ENCODE results near the gene LRRC4C. TPM values are rescaled to one million over a fixed set of nuclear protein-coding genes. Genes with fewer than 3 reads are reported as not detected.
"Not testable (repeated sequence)": the region's sequence is repeated elsewhere in the genome, so short reads cannot be mapped to it uniquely, and the experiment has no call there.

The LRRC4C gene
- polyA plus RNA-seq, 1 of the 3 experiments (the other 2 are of a cell fraction), result 0.16 TPM

GRCh38 chr11:40910774-40911173, 548.7 kb downstream of the LRRC4C start:
- H3F3A ChIP-seq (replicated peaks; ENCODE audit: insufficient read depth); DNase-seq; H2AFZ ChIP-seq (ENCODE audit: low read depth); H3K4me3 ChIP-seq (ENCODE audit: low read depth in 2 of 2, low read length in 1 of 2); H3K27me3 ChIP-seq (ENCODE audit: insufficient read depth); H3K27ac ChIP-seq (ENCODE audit: low read depth in 2 of 2, low read length in 1 of 2); H3K9ac ChIP-seq; H3K4me2 ChIP-seq; H4K20me1 ChIP-seq (ENCODE audit: insufficient read depth); H3K79me2 ChIP-seq (ENCODE audit: insufficient read depth); POLR2A ChIA-PET; H3K36me3 ChIP-seq (replicated peaks in 1 of 2; ENCODE audit: control insufficient read depth in 1 of 2, insufficient read depth in 2 of 2, low read length in 1 of 2); H3K4me1 ChIP-seq (ENCODE audit: control insufficient read depth in 1 of 2, insufficient read depth in 2 of 2, low read depth in 1 of 2, low read length in 1 of 2); CTCF ChIA-PET; H3K9me3 ChIP-seq; H3K9me2 ChIP-seq: not testable (repeated sequence)
- 0% methylated on average over 6 of the region's 6 CpGs for WGBS (ENCODE audit: low lambda C conversion rate)

DNA sequence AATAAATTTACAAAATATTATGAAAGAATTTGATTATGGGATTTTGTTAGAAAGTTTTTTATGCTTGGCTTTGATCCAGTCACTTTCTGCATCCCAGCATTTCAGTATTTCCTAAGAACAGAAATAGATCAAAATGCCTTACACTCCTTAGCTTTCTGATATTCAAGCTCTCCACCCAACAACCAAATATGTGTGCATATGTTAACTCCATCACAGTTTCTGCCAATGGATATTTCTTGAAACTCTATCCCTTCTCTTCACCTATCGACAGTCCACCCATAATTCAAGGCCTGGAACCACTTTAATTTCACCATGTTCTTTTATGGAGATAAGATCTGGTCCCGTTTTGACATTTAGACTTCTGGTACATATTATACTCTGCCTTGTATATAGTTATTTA, 565.0 kb downstream of the LRRC4C start:
- H3K4me3 ChIP-seq (ENCODE audit: low read depth in 2 of 2, low read length in 1 of 2), result no peak overlapping the region
- H3K27me3 ChIP-seq (ENCODE audit: insufficient read depth), result no peaks in the 10 kb centered on the region; the same call in 1 of the 2 replicates
- H3K36me3 ChIP-seq (replicated peaks in 1 of 2; ENCODE audit: control insufficient read depth in 1 of 2, insufficient read depth in 2 of 2, low read length in 1 of 2), result no peaks in the 10 kb centered on the region
- no peaks in the 10 kb centered on the region for H3F3A ChIP-seq (replicated peaks; ENCODE audit: insufficient read depth)
- DNase-seq, result no peak
- no peak overlapping the region for H2AFZ ChIP-seq (ENCODE audit: low read depth)
- H3K4me2 ChIP-seq, result no peak overlapping the region
- H3K9me2 ChIP-seq, result no peaks in the 10 kb centered on the region
- H3K27ac ChIP-seq (ENCODE audit: low read depth in 2 of 2, low read length in 1 of 2), result no peak overlapping the region
- no peaks in the 10 kb centered on the region for H3K9me3 ChIP-seq
- H3K79me2 ChIP-seq (ENCODE audit: insufficient read depth), result no peaks in the 10 kb centered on the region
- POLR2A ChIA-PET, result no interaction called here
- H3K9ac ChIP-seq, result no peak overlapping the region
- no peaks in the 10 kb centered on the region for H3K4me1 ChIP-seq (ENCODE audit: control insufficient read depth in 1 of 2, insufficient read depth in 2 of 2, low read depth in 1 of 2, low read length in 1 of 2)
- no peaks in the 10 kb centered on the region for H4K20me1 ChIP-seq (ENCODE audit: insufficient read depth)
- CTCF ChIA-PET, result no interaction called here
- WGBS (ENCODE audit: low lambda C conversion rate), result 3% methylated on average over 2 of the region's 2 CpGs
- no peak for TF ChIP-seq ELF1 (IDR thresholded peaks at IDR 0.05)
- TF ChIP-seq RCOR1 (IDR thresholded peaks at IDR 0.05; ENCODE audit: low read length), result no peak
- TF ChIP-seq EZH2phosphoT487 (IDR thresholded peaks at IDR 0.05; ENCODE audit: borderline replicate concordance, low read depth), result no peak
- TF ChIP-seq GATA2 (CRISPR knock-in tag; IDR thresholded peaks at IDR 0.05), result no peak
- TF ChIP-seq, protein P1, sequence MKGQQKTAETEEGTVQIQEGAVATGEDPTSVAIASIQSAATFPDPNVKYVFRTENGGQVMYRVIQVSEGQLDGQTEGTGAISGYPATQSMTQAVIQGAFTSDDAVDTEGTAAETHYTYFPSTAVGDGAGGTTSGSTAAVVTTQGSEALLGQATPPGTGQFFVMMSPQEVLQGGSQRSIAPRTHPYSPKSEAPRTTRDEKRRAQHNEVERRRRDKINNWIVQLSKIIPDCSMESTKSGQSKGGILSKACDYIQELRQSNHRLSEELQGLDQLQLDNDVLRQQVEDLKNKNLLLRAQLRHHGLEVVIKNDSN (IDR thresholded peaks at IDR 0.05; ENCODE audit: borderline replicate concordance, low read depth), result no peak
- TF ChIP-seq, protein P2, sequence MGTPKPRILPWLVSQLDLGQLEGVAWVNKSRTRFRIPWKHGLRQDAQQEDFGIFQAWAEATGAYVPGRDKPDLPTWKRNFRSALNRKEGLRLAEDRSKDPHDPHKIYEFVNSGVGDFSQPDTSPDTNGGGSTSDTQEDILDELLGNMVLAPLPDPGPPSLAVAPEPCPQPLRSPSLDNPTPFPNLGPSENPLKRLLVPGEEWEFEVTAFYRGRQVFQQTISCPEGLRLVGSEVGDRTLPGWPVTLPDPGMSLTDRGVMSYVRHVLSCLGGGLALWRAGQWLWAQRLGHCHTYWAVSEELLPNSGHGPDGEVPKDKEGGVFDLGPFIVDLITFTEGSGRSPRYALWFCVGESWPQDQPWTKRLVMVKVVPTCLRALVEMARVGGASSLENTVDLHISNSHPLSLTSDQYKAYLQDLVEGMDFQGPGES (IDR thresholded peaks at IDR 0.05; ENCODE audit: low read depth, low read length), result no peak
- TF ChIP-seq USF2 (IDR thresholded peaks at IDR 0.05; ENCODE audit: borderline replicate concordance, low read depth, low read length), result no peak
- TF ChIP-seq TEAD4 (IDR thresholded peaks at IDR 0.05; ENCODE audit: borderline replicate concordance, insufficient read depth), result no peak

Data from SK-N-SH (cell line).